Neural cell (in vitro differentiated cells): ENCODE results near the gene FUT6. TPM values are rescaled to one million over a fixed set of nuclear protein-coding genes. Genes with fewer than 3 reads are reported as not detected.

Experiments
- H2AFZ ChIP-seq: fragments of 200-600, 300-800 bp; sonication (generic), shearing (Covaris generic); 2 replicates; pipeline ENCODE4 v1.6.0; 2014; ENCODE audit warnings: low read depth, mild to moderate bottlenecking, antibody characterized with exemption, low read length, moderate library complexity
- H3F3A ChIP-seq: fragments of 200-600 bp; shearing (Covaris generic); 2 replicates; pipeline ENCODE4 v1.6.1; 2016; ENCODE audit warnings: mild to moderate bottlenecking, moderate library complexity, mixed read lengths, antibody characterized with exemption, low read length; ENCODE audit not compliant: insufficient read depth, poor library complexity, severe bottlenecking
- H3K27ac ChIP-seq: fragments of 200-600, 300-800 bp; sonication (generic), shearing (Covaris generic); 2 replicates; pipeline ENCODE4 v1.5.1; 2014; ENCODE audit warnings: mild to moderate bottlenecking, low read length, moderate library complexity
- H3K27me3 ChIP-seq: fragments of 300-800, 200-600 bp; sonication (generic), shearing (Covaris generic); 2 replicates; pipeline ENCODE4 v1.6.0; 2014; ENCODE audit warnings: mild to moderate bottlenecking, low read depth, low read length, moderate library complexity; ENCODE audit not compliant: insufficient read depth
- H3K36me3 ChIP-seq: fragments of 300-800, 200-600 bp; sonication (generic), shearing (Covaris generic); 2 replicates; pipeline ENCODE4 v1.5.1; 2014; ENCODE audit warnings: mild to moderate bottlenecking, antibody characterized with exemption, low read length, moderate library complexity; ENCODE audit not compliant: insufficient read depth
- H3K4me2 ChIP-seq: fragments of 300-800, 200-600 bp; sonication (generic), shearing (Covaris generic); 2 replicates; pipeline ENCODE4 v1.6.0; 2014; ENCODE audit warnings: mild to moderate bottlenecking, low read length
- H3K4me3 ChIP-seq: fragments of 300-800, 200-600 bp; sonication (generic), shearing (Covaris generic); 2 replicates; pipeline ENCODE4 v1.5.1; 2014; ENCODE audit warnings: mild to moderate bottlenecking, low read length, moderate library complexity
- H3K79me2 ChIP-seq: fragments of 200-600 bp; shearing (Covaris generic); replicated peaks from 2 replicates; pipeline ENCODE4 v1.6.0; 2014; ENCODE audit warnings: mild to moderate bottlenecking, low read length, moderate library complexity; ENCODE audit not compliant: insufficient read depth
- H3K9ac ChIP-seq: fragments of 300-800, 200-600 bp; sonication (generic), shearing (Covaris generic); 2 replicates; pipeline ENCODE4 v1.6.1; 2016; ENCODE audit warnings: mild to moderate bottlenecking, low read length, mixed read lengths
- H3K9me2 ChIP-seq: fragments of 200-600 bp; shearing (Covaris generic); 2 replicates; pipeline ENCODE4 v1.6.1; 2016; ENCODE audit warnings: mild to moderate bottlenecking, low read length, mixed read lengths; ENCODE audit not compliant: insufficient read depth
- H3K9me3 ChIP-seq: fragments of 200-600, 300-800 bp; sonication (generic), shearing (Covaris generic); 2 replicates; pipeline ENCODE4 v1.6.1; 2016; ENCODE audit warnings: mild to moderate bottlenecking, mixed run types, low read length, moderate library complexity, mixed read lengths
- H4K20me1 ChIP-seq: fragments of 200-600 bp; shearing (Covaris generic); 2 replicates; pipeline ENCODE4 v1.6.1; 2016; ENCODE audit warnings: mild to moderate bottlenecking, mixed run types; ENCODE audit not compliant: insufficient read depth
- EP300 ChIP-seq: fragments of 450-650 bp; conservative IDR thresholded peaks from 2 replicates; pipeline ENCODE4 v1.6.1; 2014; ENCODE audit warnings: antibody characterized with exemption, mild to moderate bottlenecking, moderate library complexity; ENCODE audit not compliant: poor library complexity, severe bottlenecking
- EZH2 ChIP-seq: fragments of 200-600, 300-800 bp; shearing (Covaris generic), sonication (generic); IDR thresholded peaks from 2 replicates; pipeline ENCODE4 v1.6.1; 2014; ENCODE audit warnings: antibody characterized with exemption, low read length, borderline replicate concordance, mild to moderate bottlenecking; ENCODE audit not compliant: insufficient read depth, poor library complexity, severe bottlenecking
- MXI1 ChIP-seq: fragments of 450-650 bp; conservative IDR thresholded peaks from 2 replicates; pipeline ENCODE4 v1.6.1; 2014; ENCODE audit warnings: antibody characterized with exemption, mild to moderate bottlenecking; ENCODE audit not compliant: poor library complexity, severe bottlenecking
- POLR2AphosphoS5 ChIP-seq: IDR thresholded peaks from 2 replicates; pipeline ENCODE4 v1.6.1; 2012
- RAD21 ChIP-seq: fragments of 450-650 bp; conservative IDR thresholded peaks from 2 replicates; pipeline ENCODE4 v1.6.1; 2014; ENCODE audit warnings: antibody characterized with exemption, mild to moderate bottlenecking, moderate library complexity
- SMC3 ChIP-seq: fragments of 450-650 bp; conservative IDR thresholded peaks from 2 replicates; pipeline ENCODE4 v1.6.1; 2014; ENCODE audit warnings: antibody characterized with exemption, mild to moderate bottlenecking, moderate library complexity; ENCODE audit not compliant: poor library complexity
- TAF1 ChIP-seq: IDR thresholded peaks from 2 replicates; pipeline ENCODE4 v1.6.1; 2012; ENCODE audit warnings: low read depth
- polyA plus RNA-seq: library from polyadenylated mRNA; depleted of rRNA; stranded (reverse); fragments of >200 nt; gene quantifications from 2 replicates; pipeline ENCODE4 v1.2.3, GENCODE V29; 2014
- TF ChIP-seq, protein P1 (sequence below): fragments of 450-650 bp; IDR thresholded peaks from 2 replicates; pipeline ENCODE4 v1.5.1; 2014; ENCODE audit warnings: antibody characterized with exemption, mild to moderate bottlenecking, moderate library complexity; ENCODE audit not compliant: poor library complexity, severe bottlenecking
- TF ChIP-seq, protein P2 (sequence below): IDR thresholded peaks from 2 replicates; pipeline ENCODE4 v1.6.1; 2012; ENCODE audit warnings: borderline replicate concordance

FUT6 gene
- polyA plus RNA-seq, 1 donor from 2014 or later = not detected

DNA sequence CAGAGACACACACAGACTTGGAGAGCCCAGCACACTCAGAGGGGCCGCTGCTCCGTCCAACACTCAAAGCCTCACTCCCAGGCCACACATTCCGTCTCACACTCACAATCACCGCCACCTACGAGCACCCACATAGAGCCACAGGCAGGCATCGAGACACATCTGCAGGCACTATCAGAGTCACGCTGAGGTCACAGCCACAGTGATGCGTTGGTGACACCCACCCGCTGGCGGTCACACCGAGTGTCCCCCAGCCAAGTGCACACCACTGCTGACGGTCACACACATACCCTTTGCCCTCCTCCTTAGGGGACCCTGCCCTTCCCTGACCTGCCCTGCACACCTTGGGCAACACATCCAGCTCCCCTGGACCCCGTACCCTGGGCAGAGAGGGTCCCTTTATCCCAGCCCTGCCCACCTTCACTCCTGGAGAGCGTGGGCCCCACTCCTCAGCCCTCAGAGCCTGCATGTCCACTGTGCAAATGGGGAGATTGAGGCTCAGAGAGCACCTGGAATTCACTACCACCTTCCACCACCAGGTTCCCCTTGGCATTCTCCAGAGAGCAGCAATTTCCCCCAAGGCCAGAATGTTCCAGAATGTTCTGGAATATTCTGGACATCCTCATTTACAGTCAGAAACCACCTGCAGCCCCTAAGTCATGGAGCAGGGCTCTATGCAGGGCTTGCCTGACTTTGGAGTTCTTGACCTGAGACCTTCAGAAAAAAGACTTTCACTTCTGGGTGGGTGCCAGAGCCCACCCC lies 25.4 kb upstream of the FUT6 start:
- no peaks in the 10 kb centered on the region for H4K20me1 ChIP-seq
- no peak overlapping the region for H2AFZ ChIP-seq
- H3K9me2 ChIP-seq = no peaks in the 10 kb centered on the region
- no peak overlapping the region for H3K27ac ChIP-seq
- H3F3A ChIP-seq = no peaks in the 10 kb centered on the region
- TF ChIP-seq RAD21 (no peak), TAF1 (no peak), EP300 (no peak), MXI1 (no peak)
- TF ChIP-seq, protein P1, sequence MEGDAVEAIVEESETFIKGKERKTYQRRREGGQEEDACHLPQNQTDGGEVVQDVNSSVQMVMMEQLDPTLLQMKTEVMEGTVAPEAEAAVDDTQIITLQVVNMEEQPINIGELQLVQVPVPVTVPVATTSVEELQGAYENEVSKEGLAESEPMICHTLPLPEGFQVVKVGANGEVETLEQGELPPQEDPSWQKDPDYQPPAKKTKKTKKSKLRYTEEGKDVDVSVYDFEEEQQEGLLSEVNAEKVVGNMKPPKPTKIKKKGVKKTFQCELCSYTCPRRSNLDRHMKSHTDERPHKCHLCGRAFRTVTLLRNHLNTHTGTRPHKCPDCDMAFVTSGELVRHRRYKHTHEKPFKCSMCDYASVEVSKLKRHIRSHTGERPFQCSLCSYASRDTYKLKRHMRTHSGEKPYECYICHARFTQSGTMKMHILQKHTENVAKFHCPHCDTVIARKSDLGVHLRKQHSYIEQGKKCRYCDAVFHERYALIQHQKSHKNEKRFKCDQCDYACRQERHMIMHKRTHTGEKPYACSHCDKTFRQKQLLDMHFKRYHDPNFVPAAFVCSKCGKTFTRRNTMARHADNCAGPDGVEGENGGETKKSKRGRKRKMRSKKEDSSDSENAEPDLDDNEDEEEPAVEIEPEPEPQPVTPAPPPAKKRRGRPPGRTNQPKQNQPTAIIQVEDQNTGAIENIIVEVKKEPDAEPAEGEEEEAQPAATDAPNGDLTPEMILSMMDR = no peak
- H3K36me3 ChIP-seq = no peaks in the 10 kb centered on the region
- H3K9me3 ChIP-seq = no peaks in the 10 kb centered on the region
- H3K4me2 ChIP-seq = no peak overlapping the region
- H3K9ac ChIP-seq = no peak overlapping the region
- no peak overlapping the region for H3K4me3 ChIP-seq
- H3K27me3 ChIP-seq = no peaks in the 10 kb centered on the region
- no peaks in the 10 kb centered on the region for H3K79me2 ChIP-seq

DNA sequence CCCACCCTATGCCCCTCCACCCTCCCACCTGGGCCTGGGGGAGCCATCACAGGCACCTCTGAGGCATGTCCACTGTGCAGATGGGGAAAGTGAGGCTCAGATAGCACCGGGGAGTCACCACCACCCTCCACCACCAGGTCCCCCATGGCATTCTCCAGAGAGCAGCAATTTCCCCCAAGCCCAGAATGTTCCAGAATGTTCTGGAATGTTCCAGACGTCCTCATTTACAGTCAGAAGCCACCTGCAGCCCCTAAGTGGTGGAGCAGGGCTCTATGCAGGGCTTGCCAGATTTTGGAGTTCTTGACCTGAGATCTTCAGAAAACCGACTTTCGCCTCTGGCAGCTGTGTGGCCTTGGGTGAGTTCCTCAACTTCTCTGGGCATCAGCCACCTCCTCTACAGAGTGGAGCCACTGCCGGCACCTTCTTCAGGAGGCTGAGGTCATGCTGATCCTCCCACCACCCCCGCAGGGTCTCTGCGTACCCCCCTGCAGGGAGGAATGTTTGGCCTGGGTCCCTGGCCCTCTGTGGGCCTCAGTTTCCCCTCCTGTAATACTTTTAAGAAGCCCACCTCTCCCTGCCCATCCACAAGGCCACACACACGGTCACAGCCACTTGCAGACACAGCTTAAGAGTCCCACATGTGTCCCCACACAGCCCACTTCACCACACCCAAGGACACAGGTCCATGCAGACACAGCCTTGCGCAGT lies 24.7 kb upstream of the FUT6 start:
- no peak overlapping the region for H3K9ac ChIP-seq
- no peak overlapping the region for H3K27ac ChIP-seq
- no peaks in the 10 kb centered on the region for H3K9me3 ChIP-seq
- no peaks in the 10 kb centered on the region for H3F3A ChIP-seq
- no peaks in the 10 kb centered on the region for H4K20me1 ChIP-seq
- H3K79me2 ChIP-seq = no peaks in the 10 kb centered on the region
- H3K27me3 ChIP-seq = no peaks in the 10 kb centered on the region
- no peaks in the 10 kb centered on the region for H3K9me2 ChIP-seq
- no peaks in the 10 kb centered on the region for H3K36me3 ChIP-seq
- H3K4me2 ChIP-seq = no peak overlapping the region
- TF ChIP-seq EZH2 (no peak), MXI1 (no peak), RAD21 (no peak), SMC3 (no peak), TAF1 (no peak), POLR2AphosphoS5 (no peak), EP300 (no peak)
- TF ChIP-seq, protein P1 = no peak
- TF ChIP-seq, protein P2, sequence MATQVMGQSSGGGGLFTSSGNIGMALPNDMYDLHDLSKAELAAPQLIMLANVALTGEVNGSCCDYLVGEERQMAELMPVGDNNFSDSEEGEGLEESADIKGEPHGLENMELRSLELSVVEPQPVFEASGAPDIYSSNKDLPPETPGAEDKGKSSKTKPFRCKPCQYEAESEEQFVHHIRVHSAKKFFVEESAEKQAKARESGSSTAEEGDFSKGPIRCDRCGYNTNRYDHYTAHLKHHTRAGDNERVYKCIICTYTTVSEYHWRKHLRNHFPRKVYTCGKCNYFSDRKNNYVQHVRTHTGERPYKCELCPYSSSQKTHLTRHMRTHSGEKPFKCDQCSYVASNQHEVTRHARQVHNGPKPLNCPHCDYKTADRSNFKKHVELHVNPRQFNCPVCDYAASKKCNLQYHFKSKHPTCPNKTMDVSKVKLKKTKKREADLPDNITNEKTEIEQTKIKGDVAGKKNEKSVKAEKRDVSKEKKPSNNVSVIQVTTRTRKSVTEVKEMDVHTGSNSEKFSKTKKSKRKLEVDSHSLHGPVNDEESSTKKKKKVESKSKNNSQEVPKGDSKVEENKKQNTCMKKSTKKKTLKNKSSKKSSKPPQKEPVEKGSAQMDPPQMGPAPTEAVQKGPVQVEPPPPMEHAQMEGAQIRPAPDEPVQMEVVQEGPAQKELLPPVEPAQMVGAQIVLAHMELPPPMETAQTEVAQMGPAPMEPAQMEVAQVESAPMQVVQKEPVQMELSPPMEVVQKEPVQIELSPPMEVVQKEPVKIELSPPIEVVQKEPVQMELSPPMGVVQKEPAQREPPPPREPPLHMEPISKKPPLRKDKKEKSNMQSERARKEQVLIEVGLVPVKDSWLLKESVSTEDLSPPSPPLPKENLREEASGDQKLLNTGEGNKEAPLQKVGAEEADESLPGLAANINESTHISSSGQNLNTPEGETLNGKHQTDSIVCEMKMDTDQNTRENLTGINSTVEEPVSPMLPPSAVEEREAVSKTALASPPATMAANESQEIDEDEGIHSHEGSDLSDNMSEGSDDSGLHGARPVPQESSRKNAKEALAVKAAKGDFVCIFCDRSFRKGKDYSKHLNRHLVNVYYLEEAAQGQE = no peak
- H2AFZ ChIP-seq = no peak overlapping the region
- no peak overlapping the region for H3K4me3 ChIP-seq
